ENCODE data around the gene AP4M1.
A peak's percentile ranks its signal among the peaks of the same experiment; 100 is the strongest.

The AP4M1 gene

DNA sequence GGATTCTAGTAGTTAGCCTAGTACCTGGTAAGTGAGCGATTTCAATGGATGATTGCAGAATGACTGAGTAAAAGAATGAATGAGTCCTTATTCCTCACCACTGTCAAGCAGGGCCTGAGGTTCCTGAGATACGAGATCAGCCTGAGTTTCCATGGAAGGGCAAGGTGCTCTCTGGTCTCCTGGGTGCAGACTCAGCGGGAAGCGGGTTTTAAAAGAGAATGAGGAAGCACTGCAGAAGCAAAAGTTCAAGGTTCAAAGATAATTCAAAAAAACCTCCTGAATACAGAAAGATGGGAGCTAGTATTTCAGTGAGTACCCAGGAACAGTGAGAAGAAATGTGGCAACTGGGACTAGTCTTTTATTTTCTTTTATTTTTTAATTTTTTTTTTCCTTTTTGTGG lies 24.2 kb upstream of the AP4M1 start:
- Mint-ChIP-seq H3K27ac (peak overlapping the region; percentile 83 to 84), H3K4me3 (no peak overlapping the region), H3K27me3 (no peaks in the 10 kb centered on the region), H3K4me1 (peaks cover 29% of the 10 kb centered on the region), H3K9me3 (peaks cover 9 to 14% of the 10 kb centered on the region in 2 donors)
- DNase-seq, result no peak
- ATAC-seq, result no peak

DNA sequence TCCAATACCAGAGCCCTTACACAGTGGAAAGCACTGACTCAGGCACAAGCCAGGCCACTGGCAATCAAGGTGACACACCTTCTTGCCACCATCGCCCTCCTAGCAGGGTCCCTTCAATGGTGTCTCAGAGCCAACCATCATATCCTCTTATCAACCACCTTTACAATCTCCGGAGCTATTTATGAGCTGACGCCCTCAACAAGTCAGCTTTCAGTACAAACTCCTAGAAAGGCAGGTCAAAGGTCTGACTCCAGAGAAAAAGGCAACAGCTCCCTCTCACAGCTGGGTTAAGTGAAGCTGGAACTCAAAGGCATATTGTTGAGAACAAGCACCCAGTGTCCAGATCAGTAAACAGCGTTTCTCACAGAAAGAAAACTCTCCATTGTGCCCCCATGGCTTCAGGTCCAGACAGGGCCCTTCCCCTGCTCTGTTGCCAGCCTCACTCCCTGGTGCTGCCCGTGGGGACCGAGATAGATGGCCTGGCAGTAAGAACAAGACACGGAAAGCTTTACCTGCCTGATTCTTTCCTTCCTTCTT lies 22.4 kb upstream of the AP4M1 start:
- Mint-ChIP-seq H3K4me1 (peaks cover 39% of the 10 kb centered on the region), H3K27ac (no peak overlapping the region), H3K4me3 (no peak overlapping the region), H3K27me3 (no peaks in the 10 kb centered on the region), H3K9me3 (no peaks in the 10 kb centered on the region)
- DNase-seq (no peak), ATAC-seq (no peak)

DNA sequence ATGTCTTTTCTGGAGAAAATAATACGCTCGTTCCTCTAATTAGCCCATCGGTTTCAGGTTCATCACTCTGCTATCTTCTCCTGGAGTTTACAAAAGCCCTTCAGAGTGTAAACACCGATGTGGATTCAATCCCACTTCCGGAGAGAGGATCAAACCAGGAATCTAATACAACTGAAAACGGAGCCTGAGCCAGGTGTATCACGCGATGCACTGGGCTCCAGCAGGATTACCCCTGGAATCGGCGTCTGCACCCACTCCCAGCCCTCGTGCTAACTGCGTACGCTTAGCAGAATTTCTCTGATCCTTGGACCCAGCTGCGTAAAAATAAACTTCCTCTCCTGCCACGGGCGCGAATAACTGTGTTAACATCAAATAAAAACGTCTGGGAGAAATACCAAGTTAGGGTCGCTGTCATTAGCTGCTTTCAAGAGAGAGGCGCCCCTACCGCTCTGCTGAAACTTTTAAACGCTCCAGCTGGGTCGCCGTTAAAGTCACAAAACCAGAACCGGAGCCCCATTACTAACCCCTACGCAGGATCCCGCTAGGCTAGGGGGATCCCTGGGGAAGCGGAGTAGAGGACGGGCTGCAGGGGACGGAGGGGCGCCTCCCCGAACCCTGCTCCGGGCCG lies 20.4 kb upstream of the AP4M1 start:
- Mint-ChIP-seq H3K4me3 (peak overlapping the region; percentile 87 to 90), H3K4me1 (peaks cover 42% of the 10 kb centered on the region), H3K27ac (peak overlapping the region; percentile 89 to 97), H3K9me3 (no peaks in the 10 kb centered on the region), H3K27me3 (no peaks in the 10 kb centered on the region)
- DNase-seq, result no peak
- ATAC-seq, result no peak

DNA sequence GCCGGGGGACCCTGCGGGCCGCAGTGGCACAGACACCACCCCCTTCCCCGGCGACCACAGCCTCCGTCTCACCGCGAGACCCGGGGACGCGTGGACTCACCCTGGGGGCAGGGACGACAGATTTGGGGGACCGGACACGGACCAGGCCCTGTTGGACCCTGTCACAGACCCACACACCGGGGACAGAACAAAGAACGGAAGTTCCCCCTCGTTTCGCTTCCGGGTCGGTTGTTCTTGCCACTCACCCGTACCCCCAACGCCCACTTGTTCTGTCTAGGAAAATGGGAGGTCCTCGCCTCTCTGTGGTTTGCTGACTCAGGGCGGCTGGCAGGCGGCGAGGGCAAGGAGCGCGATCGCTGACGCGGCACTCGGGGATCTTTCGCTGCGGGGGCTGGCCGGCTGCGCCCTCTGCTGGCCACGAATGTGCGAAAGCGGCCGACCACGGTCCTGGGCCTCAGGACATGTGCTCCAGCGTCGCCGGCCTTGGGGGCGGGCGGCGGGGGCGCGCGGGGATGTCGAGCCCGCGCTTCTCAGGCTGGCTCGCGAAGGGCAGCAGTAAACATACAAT lies 19.8 kb upstream of the AP4M1 start, which contains the start of gene ZNF3:
ZNF3 (minus strand) TSS at position 189 of the 568 bp plus-strand sequence. CDS start 4,366 bp downstream, outside the sequence.
- Mint-ChIP-seq H3K9me3 (no peaks in the 10 kb centered on the region), H3K27me3 (no peaks in the 10 kb centered on the region), H3K4me1 (peaks cover 45% of the 10 kb centered on the region), H3K27ac (peak within 1 kb of the TSS; percentile 91 to 97), H3K4me3 (peak within 1 kb of the TSS; percentile 87 to 90)
- ATAC-seq, result peak; percentile 93
- DNase-seq, result peak; percentile 99

DNA sequence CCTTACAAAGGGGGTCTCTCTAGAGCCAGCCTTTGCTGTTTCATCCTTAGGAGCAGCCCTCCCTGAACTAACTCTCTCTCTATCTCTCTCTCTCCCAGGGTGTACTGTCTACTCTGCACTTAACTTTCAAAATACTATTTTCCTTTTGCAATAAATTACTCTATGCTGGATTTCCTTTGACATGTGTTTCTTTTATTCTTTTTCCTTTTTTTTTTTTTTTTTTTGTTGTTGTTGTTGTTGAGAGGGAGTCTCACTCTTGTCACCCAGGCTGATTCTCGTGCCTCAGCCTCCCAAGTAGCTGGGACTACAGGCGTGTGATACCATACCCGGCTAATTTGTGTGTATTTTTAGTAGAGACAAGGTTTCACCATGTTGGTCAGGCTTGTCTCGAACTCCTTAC lies 18.5 kb upstream of the AP4M1 start:
- H3K9me3 Mint-ChIP-seq, result no peaks in the 10 kb centered on the region
- H3K27ac Mint-ChIP-seq, result peak overlapping the region; percentile 74 to 97
- H3K27me3 Mint-ChIP-seq, result no peaks in the 10 kb centered on the region
- H3K4me3 Mint-ChIP-seq, result peak overlapping the region; percentile 87 to 90
- no peak for DNase-seq
- H3K4me1 Mint-ChIP-seq, result peaks cover 50% of the 10 kb centered on the region
- no peak for ATAC-seq

DNA sequence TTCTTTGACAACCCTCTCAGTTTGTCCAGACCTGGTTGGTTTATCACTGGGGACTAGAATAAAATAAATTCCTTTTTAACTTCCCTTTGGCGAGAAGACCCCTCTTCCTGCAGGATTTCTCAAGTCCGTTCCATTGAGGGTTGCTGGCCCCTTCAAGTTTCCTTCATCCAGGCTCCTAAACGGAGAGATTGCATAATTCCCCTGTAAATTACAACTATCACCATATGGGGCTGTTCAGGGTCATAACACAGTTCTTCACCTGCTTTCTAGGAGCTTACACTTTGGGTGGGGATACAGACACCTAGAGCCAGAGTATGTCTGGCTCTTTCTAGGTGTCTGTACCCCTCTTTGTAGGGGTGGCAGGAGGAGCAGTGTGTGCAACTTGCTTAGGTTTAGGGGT lies 15.9 kb upstream of the AP4M1 start:
- no peak overlapping the region for H3K27ac Mint-ChIP-seq
- no peak overlapping the region for H3K4me3 Mint-ChIP-seq
- peaks cover 50% of the 10 kb centered on the region for H3K4me1 Mint-ChIP-seq
- H3K27me3 Mint-ChIP-seq, result no peaks in the 10 kb centered on the region
- H3K9me3 Mint-ChIP-seq, result no peaks in the 10 kb centered on the region
- ATAC-seq (no peak), DNase-seq (no peak)

DNA sequence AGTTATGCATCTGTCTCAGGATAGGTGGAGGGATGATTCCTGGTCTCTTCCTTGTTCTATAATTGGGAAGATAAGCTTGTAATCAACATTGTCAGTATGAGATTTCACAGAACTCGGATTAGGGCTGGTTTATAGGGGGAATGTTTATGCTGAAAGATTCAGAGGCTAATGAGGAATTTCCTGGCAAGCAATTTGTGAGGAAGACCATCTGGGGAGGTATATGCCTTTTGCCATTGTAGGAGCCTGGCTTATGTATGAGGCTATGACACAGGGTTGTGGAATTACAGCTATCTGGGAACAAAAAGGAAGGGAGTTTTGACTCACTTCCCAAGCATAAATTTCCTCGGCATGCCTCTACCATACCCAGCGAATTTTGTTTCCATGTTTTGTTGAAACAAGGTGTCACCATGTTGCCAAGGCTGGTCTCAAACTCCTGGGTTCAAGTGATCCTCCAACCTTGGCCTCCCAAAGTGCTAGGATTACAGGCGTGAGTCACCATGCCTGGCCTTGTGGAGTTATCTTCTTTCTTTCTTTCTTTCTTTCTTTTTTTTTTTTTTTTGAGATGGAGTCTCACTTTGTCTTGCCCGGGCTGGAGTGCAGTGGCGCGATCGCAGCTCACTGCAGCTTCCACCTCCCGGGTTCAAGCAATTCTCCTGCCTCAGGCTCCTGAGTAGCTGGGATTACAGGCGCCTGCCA lies 14.2 kb upstream of the AP4M1 start:
- Mint-ChIP-seq H3K4me1 (peaks cover 56% of the 10 kb centered on the region), H3K4me3 (no peak overlapping the region), H3K27me3 (no peaks in the 10 kb centered on the region), H3K27ac (no peak overlapping the region), H3K9me3 (no peaks in the 10 kb centered on the region)
- ATAC-seq (no peak), DNase-seq (no peak)

DNA sequence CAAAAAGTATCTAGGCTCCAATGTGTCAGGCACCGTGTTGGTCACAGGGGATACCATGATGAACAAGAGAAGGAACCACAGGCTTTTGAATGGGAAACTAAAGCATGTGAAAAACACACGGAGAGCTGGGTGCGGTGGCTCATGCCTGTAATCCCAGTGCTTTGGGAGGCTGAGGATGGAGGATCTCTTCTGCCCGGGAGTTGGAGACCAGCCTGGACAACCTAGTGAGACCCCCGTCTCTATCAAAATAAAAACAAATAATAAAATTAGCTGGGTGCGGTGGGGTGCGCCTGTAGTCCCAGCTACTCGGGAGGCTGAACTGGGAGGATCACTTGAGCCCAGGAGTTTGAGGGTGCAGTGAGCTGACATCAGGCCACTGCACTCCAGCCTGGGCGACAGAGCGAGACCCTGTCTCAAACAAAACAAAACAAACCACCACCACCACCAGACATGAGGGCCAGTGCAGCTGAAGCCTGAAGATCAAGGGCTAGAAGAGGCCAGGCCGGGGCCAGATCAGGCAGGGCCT lies 13.3 kb upstream of the AP4M1 start:
- DNase-seq, result no peak
- Mint-ChIP-seq H3K27ac (peak overlapping the region; percentile 54 to 95), H3K27me3 (no peaks in the 10 kb centered on the region), H3K9me3 (no peaks in the 10 kb centered on the region), H3K4me1 (peaks cover 56% of the 10 kb centered on the region), H3K4me3 (peak overlapping the region; percentile 87 to 91)
- ATAC-seq, result peak; percentile 5

DNA sequence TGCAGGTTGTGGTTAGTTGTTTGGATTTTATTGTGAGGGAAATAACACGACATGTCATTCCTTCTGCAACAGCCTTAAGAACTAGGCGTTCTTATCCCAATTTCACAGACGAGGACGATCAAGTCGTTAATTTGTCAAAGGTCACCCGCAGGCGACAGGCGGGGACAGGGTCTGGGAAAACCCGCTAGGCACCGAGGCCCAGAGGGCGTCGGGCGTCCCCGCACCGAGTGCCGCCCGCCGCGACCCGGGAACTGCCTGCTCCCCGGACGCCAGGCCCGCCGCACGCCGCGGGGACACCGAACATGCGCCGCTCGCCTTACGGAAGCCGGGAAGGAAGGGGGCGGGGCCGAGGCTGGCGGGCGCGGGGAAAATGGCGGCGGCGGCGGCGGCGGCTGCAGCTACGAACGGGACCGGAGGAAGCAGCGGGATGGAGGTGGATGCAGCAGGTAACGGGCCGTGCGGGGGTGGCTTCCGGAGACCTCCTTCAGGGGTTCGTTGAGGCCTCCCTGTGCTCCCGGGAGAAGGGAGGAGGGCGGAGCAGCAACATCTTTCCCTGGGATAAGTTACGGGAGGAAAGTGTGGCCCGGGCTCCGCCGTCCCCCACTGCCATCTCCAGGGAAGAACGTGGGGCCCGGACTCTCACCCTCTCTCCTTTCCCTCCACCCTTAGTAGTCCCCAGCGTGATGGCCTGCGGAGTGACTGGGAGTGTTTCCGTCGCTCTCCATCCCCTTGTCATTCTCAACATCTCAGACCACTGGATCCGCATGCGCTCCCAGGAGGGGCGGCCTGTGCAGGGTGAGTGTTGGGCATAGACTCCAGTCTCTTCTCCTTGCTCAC lies 12.6 kb upstream of the AP4M1 start, which contains the start of gene COPS6:
COPS6 (plus strand) TSS at position 349 of the 837 bp plus-strand sequence; CDS start at position 371, 22 bp downstream.
- ATAC-seq (peak; percentile 68), DNase-seq (peak; percentile 85 to 86)
- no peaks in the 10 kb centered on the region for H3K9me3 Mint-ChIP-seq
- H3K4me1 Mint-ChIP-seq, result peaks cover 61% of the 10 kb centered on the region
- H3K4me3 Mint-ChIP-seq, result peak within 1 kb of the TSS; percentile 87 to 91
- H3K27me3 Mint-ChIP-seq, result no peaks in the 10 kb centered on the region
- peak within 1 kb of the TSS; percentile 54 to 95 for H3K27ac Mint-ChIP-seq

DNA sequence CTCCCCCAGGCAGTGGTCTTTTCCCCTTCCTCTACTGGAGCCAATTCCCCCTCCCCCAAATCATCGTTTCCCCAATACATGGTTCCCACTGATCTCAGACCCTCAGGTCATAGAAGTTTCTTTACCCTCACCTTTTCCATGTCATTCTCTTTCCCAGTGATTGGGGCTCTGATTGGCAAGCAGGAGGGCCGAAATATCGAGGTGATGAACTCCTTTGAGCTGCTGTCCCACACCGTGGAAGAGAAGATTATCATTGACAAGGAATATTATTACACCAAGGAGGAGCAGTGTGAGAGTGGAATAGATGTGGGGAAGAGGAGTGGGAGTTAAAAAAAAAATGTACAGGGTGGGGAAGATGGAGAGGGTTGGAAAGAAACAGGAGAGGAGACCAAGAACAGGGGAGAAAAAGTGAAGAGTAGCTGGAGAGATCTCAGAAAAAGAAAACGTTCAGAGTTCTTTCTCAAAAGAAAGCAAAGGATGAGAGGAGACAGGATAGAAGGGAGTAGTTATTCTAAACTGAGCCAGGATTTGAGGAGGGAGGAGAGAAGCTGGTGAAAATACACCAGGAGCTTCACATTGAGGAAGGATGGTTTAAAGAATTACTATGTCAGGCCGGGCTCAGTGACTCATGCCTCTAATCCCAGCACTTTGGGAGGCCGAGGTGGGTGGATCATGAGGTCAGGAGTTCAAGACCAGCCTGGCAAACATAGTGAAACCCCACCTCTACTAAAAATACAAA lies 11.8 kb upstream of the AP4M1 start:
- Mint-ChIP-seq H3K4me1 (peaks cover 65% of the 10 kb centered on the region), H3K27ac (peak overlapping the region; percentile 23 to 95)

DNA sequence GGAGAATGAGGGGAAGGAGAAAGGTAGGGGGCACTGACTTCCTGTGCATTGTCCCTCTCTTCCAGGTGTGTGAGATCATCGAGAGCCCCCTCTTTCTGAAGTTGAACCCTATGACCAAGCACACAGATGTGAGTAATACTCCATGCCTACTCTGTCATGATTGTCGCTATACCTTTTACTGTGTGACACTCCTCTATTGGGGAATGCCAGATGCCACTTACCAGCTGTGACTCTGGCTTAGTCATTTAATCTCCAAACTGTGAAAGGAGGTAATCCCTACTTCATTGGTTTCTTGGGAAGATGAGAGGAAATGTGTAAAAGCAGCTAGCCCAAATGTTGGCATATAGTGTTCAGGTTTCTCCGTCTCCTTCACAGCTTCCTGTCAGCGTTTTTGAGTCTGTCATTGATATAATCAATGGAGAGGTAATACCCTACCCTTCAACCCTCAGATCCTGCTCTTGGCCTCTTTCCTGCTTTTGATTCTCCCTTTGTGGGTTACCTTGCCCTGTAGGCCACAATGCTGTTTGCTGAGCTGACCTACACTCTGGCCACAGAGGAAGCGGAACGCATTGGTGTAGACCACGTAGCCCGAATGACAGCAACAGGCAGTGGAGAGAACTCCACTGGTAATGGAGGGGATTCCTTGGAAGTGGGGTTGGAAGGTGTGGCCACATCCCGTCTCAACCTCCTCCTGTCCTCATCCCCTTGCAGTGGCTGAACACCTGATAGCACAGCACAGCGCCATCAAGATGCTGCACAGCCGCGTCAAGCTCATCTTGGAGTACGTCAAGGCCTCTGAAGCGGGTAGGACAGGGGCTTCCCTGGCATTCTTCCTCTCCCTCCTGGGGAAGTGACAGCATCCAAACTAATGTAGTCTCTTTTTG lies 10.7 kb upstream of the AP4M1 start:
- Mint-ChIP-seq H3K4me1 (peaks cover 74% of the 10 kb centered on the region), H3K27ac (peak overlapping the region in 1 of 2 donors; percentile 87), H3K27me3 (no peaks in the 10 kb centered on the region), H3K4me3 (peak overlapping the region; percentile 10 to 91), H3K9me3 (no peaks in the 10 kb centered on the region)
- DNase-seq, result peak in 1 of 2 donors; percentile 25
- peak; percentile 47 for ATAC-seq

More for the DNA sequence above, 11.8 kb upstream of the AP4M1 start:
- Mint-ChIP-seq H3K27me3 (no peaks in the 10 kb centered on the region), H3K4me3 (peak overlapping the region; percentile 87 to 91), H3K9me3 (no peaks in the 10 kb centered on the region)
- no peak for ATAC-seq
- DNase-seq, result no peak

DNA sequence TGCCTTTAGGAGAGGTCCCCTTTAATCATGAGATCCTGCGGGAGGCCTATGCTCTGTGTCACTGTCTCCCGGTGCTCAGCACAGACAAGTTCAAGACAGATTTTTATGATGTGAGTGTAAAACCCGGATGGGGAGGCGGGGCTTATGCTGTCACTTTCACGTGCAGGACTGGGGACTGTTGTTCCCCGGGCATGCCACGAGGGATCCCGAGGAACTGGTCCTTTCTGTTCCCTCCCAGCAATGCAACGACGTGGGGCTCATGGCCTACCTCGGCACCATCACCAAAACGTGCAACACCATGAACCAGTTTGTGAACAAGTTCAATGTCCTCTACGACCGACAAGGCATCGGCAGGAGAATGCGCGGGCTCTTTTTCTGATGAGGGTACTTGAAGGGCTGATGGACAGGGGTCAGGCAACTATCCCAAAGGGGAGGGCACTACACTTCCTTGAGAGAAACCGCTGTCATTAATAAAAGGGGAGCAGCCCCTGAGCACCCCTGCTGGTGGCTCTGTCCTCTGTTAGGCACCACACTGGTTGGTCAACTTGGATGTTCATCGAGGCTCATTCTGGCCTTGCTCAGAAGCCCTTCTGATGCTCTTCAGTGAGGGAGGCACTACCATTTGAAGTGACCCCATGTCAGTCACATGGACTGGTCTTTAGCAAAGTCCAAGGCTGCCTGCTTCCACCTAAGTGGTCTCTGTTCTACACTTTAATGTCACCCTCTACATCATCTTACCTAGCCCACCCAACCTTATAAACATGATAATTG lies 9.8 kb upstream of the AP4M1 start:
- ATAC-seq (peak; percentile 26), DNase-seq (peak in 1 of 2 donors; percentile 23)
- H3K27me3 Mint-ChIP-seq, result no peaks in the 10 kb centered on the region
- peak overlapping the region in 1 of 2 donors; percentile 23 for H3K4me3 Mint-ChIP-seq
- peak overlapping the region in 1 of 2 donors; percentile 87 for H3K27ac Mint-ChIP-seq
- H3K4me1 Mint-ChIP-seq, result peaks cover 76% of the 10 kb centered on the region
- no peaks in the 10 kb centered on the region for H3K9me3 Mint-ChIP-seq

DNA sequence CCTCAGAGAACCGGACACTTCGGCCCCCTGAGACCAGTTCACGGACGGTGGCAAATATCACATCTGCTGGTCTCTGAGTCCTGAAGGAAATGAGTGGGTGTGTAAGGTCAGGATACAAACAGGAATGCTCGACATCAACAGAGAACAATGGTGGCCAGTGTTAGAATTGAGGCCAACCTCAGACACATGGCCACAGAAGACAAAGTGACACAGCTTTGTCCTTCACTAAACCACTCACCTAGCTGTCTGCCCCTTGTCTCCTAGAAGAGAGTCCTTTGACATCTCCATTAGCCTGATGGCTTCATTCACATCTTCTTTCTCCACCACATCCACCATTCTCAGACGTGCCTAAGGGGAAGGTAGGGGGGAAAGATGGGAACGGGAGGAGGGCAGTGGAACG lies 8.4 kb upstream of the AP4M1 start:
- ATAC-seq (no peak), DNase-seq (no peak)
- no peaks in the 10 kb centered on the region for H3K27me3 Mint-ChIP-seq
- peaks cover 80% of the 10 kb centered on the region for H3K4me1 Mint-ChIP-seq
- no peak overlapping the region for H3K4me3 Mint-ChIP-seq
- H3K27ac Mint-ChIP-seq, result peak overlapping the region in 1 of 2 donors; percentile 93
- no peaks in the 10 kb centered on the region for H3K9me3 Mint-ChIP-seq

Measured in stimulated activated naive CD8-positive, alpha-beta T cell treated with anti-CD3 and anti-CD28 coated beads, Interleukin-15, amount 100 ng/mL, for 72 hours (primary cell).